Measurements from ENCODE around the gene COPS9. TPM values are rescaled to one million over a fixed set of nuclear protein-coding genes. Genes with fewer than 3 reads are reported as not detected.

COPS9 gene
- total RNA-seq, 2 experiments from 2014 or later: 120 to 129 TPM

DNA sequence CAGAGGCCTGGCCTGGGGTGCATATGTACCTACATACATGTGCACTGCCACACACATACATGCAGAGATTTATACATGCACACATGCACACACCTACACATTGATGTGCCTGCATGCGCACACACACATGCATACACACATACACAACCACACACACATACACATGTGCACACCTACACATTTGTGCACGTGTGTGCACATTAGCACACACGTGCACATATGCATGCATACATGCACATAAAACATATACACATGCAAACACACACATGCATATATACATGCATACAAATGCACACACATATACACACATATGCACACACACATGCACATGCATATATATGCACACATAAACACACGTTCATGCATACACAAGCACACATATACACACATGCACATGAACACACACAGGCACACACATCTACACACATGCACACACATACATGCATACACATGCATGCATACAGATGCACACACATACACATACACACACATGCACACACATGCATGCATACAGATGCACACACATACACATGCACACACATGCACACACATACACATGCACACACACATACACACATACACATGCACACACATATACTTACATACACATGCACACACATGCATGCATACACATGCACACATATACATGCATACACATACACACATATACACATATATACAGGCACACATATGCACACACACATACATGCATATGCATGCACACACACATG lies 27.9 kb upstream of the COPS9 start:
- Mint-ChIP-seq H3K9me3 (ENCODE audit: insufficient read depth) (no peaks in the 10 kb centered on the region), H3K4me1 (ENCODE audit: low read depth) (no peaks in the 10 kb centered on the region), H3K27ac (no peak overlapping the region), H3K36me3 (ENCODE audit: low read depth) (no peaks in the 10 kb centered on the region), H3K27me3 (ENCODE audit: low read depth) (no peaks in the 10 kb centered on the region), H3K4me3 (no peak overlapping the region)
- ChIA-PET POLR2A (interaction anchor here (0.6 kb wide), 1 partner anchor 26 kb away, joined by 3 read pairs; no protein-coding TSS in a partner anchor), CTCF (no interaction called here)
- DNase-seq (no peak), ATAC-seq (no peak)

DNA sequence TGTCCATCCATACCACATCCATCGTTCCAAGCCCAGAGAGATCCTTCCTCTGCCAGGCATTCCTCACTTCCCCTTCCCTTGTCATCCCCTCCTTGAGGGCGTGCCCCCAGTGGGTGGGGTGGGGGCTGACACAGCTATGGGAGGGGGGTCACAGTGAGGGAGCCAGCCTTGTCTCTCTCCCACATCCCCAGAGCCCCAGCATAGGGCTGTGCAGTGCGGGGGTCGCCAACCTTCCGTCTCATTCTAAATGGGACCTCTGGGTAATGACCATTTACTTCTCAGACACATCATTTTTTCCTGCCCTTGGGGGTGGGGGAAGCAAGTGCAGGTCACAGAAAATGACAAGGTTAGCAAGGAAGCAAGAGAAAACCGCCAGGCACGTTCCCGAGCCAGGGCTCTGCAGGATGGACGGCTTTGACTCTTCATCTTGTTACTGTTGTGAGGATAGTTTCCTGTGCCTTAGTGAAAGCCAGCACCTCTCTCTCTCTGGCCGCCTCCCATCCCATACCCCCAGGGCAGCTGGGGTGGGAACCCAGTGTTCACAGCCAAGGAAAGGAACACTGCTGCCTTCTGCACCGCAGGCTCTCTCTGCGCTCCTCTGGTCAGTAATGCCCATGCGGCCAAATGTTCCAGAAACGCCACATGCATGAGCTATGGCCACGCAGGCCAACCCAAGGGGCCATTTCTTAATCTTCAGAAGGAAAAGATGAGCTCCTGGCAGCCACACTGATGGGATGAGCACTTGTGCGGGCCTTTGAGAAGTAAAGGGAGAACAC lies 27.0 kb upstream of the COPS9 start:
- CTCF ChIA-PET: no interaction called here

DNA sequence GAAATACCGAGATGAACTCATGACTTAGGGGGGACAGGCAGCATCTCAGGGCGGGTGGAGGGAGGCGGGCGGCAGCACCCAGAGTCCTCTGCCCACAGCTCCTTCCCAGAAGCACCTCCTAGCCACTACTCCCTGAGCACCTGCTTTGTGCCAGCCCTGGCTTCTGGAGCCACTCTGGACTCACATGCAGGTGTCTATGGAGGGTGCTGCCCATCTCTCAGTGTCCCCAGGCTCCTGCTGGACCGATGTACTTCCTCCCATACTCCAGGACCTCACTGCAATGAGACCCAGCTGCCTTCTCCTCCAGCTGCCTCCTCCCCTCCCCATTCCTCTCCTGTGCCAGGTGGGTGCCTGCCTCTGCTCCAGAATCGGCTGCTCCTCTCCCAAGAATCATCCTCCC lies 26.4 kb upstream of the COPS9 start:
- ChIA-PET CTCF (no interaction called here), POLR2A (no interaction called here)
- Mint-ChIP-seq H3K27ac (no peak overlapping the region), H3K27me3 (ENCODE audit: low read depth) (no peaks in the 10 kb centered on the region), H3K9me3 (ENCODE audit: insufficient read depth) (no peaks in the 10 kb centered on the region), H3K4me1 (ENCODE audit: low read depth) (no peaks in the 10 kb centered on the region), H3K36me3 (ENCODE audit: low read depth) (no peaks in the 10 kb centered on the region), H3K4me3 (no peak overlapping the region)
- DNase-seq: no peak
- no peak for ATAC-seq

More for the DNA sequence above, 27.0 kb upstream of the COPS9 start:
- DNase-seq: no peak
- Mint-ChIP-seq H3K9me3 (ENCODE audit: insufficient read depth) (no peaks in the 10 kb centered on the region), H3K27me3 (ENCODE audit: low read depth) (no peaks in the 10 kb centered on the region), H3K27ac (no peak overlapping the region), H3K4me3 (no peak overlapping the region), H3K4me1 (ENCODE audit: low read depth) (no peaks in the 10 kb centered on the region), H3K36me3 (ENCODE audit: low read depth) (no peaks in the 10 kb centered on the region)
- POLR2A ChIA-PET: no interaction called here
- ATAC-seq: no peak

GRCh38 chr2:240162032-240162431 lies 25.9 kb upstream of the COPS9 start:
- DNase-seq (no peak), ATAC-seq (no peak)
- Mint-ChIP-seq H3K27ac (no peak overlapping the region), H3K4me3 (no peak overlapping the region), H3K4me1 (ENCODE audit: low read depth) (no peaks in the 10 kb centered on the region), H3K36me3 (ENCODE audit: low read depth) (no peaks in the 10 kb centered on the region), H3K27me3 (ENCODE audit: low read depth) (no peaks in the 10 kb centered on the region), H3K9me3 (ENCODE audit: insufficient read depth) (no peaks in the 10 kb centered on the region)
- ChIA-PET CTCF (no interaction called here), POLR2A (no interaction called here)

DNA sequence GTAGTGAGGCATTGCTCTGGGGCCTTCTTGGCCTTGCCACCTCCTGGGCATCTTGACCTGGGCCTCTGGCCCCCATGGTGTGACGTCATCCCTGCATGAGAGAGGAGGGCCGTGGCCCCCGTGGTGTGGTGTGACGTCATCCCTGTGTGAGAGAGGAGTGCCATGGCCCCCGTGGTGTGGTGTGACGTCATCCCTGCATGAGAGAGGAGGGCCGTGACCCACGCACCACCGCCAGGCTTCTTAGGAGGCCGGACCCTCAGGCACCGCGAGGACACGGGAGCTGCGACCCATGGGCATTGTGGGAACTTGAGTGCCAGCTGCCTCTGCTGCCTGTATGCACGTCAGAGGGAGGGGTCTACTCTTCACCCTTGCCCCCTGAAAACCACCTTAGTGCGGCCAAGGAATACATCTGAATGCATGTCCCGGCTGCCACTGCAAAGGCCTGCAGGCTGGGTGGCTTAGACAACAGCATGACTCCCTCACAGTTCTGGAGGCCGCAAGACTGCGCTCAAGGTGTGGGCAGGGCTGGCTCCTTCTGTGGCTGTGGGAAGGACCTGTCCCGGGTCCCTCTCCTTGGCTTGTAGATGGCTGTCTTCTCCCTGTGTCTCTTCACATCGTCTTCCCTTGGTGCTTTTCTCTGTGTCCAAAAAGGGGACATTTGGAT lies 25.1 kb upstream of the COPS9 start:
- no peaks in the 10 kb centered on the region for H3K36me3 Mint-ChIP-seq (ENCODE audit: low read depth)
- no peaks in the 10 kb centered on the region for H3K27me3 Mint-ChIP-seq (ENCODE audit: low read depth)
- no peaks in the 10 kb centered on the region for H3K4me1 Mint-ChIP-seq (ENCODE audit: low read depth)
- POLR2A ChIA-PET: no interaction called here
- ATAC-seq: no peak
- no peak for DNase-seq
- CTCF ChIA-PET: no interaction called here
- no peak overlapping the region for H3K27ac Mint-ChIP-seq
- no peak overlapping the region for H3K4me3 Mint-ChIP-seq
- H3K9me3 Mint-ChIP-seq (ENCODE audit: insufficient read depth): no peaks in the 10 kb centered on the region

DNA sequence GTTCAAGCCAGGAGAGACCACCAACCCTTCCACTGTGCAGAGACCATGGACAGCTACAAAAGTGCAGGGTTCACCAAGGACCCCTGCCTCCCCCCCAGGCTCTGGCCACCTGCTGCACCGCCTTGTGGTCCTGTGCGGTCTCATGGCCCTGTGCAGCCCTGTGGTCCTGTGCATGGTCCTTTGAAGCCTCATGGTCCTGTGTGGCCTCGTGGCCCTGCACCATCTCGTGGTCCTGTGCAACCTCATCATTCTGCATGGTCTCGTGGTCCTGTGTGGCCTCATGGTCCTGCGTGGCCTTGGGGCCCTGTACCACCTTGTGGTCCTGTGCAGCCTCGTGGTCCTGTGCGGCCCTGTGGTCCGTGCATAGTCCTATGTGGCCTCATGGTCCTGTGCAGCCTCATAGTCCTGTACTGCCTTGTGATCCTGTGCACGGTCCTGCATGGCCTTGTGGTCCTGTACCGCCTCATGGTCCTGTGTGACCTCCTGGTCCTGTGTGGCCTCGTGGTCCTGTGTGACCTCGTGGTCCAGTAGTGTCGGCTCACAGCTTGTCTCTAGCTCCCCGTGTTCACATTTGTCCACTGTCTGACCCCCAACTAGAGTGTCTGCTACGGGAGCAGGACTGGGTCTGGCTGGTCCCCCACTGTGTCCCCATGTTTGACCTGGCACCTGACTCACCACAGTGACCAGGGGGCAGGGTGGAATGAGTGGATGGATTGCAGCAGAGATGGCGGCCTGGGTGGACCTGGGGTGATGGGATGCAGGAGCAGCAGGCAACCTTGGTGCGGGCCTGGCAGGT lies 24.4 kb upstream of the COPS9 start:
- Mint-ChIP-seq H3K36me3 (ENCODE audit: low read depth) (no peaks in the 10 kb centered on the region), H3K27ac (no peak overlapping the region), H3K4me3 (no peak overlapping the region), H3K27me3 (ENCODE audit: low read depth) (no peaks in the 10 kb centered on the region), H3K4me1 (ENCODE audit: low read depth) (no peaks in the 10 kb centered on the region), H3K9me3 (ENCODE audit: insufficient read depth) (no peaks in the 10 kb centered on the region)
- DNase-seq (no peak), ATAC-seq (no peak)
- POLR2A ChIA-PET: no interaction called here
- CTCF ChIA-PET: interaction anchor here (0.7 kb wide), 1 partner anchor 10 kb away, joined by 4 read pairs; no protein-coding TSS in a partner anchor

DNA sequence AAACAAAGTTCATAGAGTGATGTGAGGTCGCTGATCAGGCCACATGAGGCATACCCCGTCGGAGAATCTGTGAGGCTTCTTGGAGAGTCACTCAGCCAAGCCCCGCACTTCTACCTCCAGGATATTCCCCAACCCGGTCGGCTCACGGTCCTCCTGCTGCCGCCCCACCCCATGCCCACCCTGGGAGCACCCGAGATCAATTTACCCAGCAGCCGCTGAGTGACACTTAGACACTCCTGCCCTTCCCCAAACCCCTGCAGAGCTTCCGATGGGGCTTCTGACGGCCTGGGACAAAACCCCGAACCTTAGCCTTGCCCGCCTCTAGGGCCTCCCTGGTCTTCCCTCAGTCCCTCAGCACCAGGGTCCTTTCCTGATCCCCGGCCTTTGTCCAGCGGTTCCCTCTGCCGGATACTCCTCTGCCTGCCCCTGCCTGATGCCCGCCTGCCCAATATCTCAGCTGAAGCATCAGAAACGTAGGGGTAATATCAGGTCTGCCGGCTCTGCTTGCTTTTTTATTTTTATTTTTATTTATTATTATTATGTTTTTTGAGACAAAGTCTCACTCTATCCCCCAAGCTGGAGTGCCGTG lies 23.2 kb upstream of the COPS9 start:
- H3K4me3 Mint-ChIP-seq: no peak overlapping the region
- ATAC-seq (no peak), DNase-seq (no peak)
- no peak overlapping the region for H3K27ac Mint-ChIP-seq
- no peaks in the 10 kb centered on the region for H3K4me1 Mint-ChIP-seq (ENCODE audit: low read depth)
- ChIA-PET CTCF (interaction anchor here (0.7 kb wide), 1 partner anchor 9 kb away, joined by 4 read pairs; no protein-coding TSS in a partner anchor), POLR2A (no interaction called here)
- H3K27me3 Mint-ChIP-seq (ENCODE audit: low read depth): no peaks in the 10 kb centered on the region
- no peaks in the 10 kb centered on the region for H3K36me3 Mint-ChIP-seq (ENCODE audit: low read depth)
- H3K9me3 Mint-ChIP-seq (ENCODE audit: insufficient read depth): no peaks in the 10 kb centered on the region

DNA sequence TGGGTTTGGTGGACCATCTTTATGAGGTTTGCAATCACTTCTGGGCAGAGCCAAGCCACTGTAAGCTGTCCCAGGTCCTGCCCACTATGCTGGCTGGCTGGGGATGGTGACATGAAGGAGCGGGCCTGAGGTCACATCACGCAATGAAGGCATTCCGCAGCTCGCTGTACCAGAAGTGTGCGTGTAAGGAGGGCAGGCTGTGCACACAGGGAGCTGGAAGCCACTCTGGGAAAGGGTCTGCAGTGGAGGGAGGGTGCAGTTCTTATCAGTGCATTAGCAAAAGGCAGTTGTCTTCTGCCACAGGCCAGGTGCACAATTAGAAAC lies 21.0 kb upstream of the COPS9 start:
- Mint-ChIP-seq H3K27ac (no peak overlapping the region), H3K27me3 (ENCODE audit: low read depth) (no peaks in the 10 kb centered on the region), H3K36me3 (ENCODE audit: low read depth) (no peaks in the 10 kb centered on the region), H3K4me1 (ENCODE audit: low read depth) (no peaks in the 10 kb centered on the region), H3K9me3 (ENCODE audit: insufficient read depth) (no peaks in the 10 kb centered on the region), H3K4me3 (no peak overlapping the region)
- POLR2A ChIA-PET: no interaction called here
- CTCF ChIA-PET: interaction anchor here (0.7 kb wide), 1 partner anchor 18 kb away, joined by 3 read pairs; no protein-coding TSS in a partner anchor
- no peak for DNase-seq
- no peak for ATAC-seq

- no peaks in the 10 kb centered on the region for H3K36me3 Mint-ChIP-seq (ENCODE audit: low read depth)
- DNase-seq: no peak
- ChIA-PET CTCF (interaction anchor here (0.7 kb wide), 1 partner anchor 18 kb away, joined by 3 read pairs; no protein-coding TSS in a partner anchor), POLR2A (no interaction called here)
- no peaks in the 10 kb centered on the region for H3K9me3 Mint-ChIP-seq (ENCODE audit: insufficient read depth)
- ATAC-seq: no peak
- no peak overlapping the region for H3K27ac Mint-ChIP-seq
- H3K4me3 Mint-ChIP-seq: no peak overlapping the region
- no peaks in the 10 kb centered on the region for H3K4me1 Mint-ChIP-seq (ENCODE audit: low read depth)
- no peaks in the 10 kb centered on the region for H3K27me3 Mint-ChIP-seq (ENCODE audit: low read depth)
Observed at GRCh38 chr2:240156435-240157146, 20.5 kb upstream of the COPS9 start.

- ChIA-PET CTCF (no interaction called here), POLR2A (no interaction called here)
- no peak overlapping the region for H3K27ac Mint-ChIP-seq
- ATAC-seq (no peak), DNase-seq (no peak)
- no peaks in the 10 kb centered on the region for H3K27me3 Mint-ChIP-seq (ENCODE audit: low read depth)
- no peaks in the 10 kb centered on the region for H3K36me3 Mint-ChIP-seq (ENCODE audit: low read depth)
- no peaks in the 10 kb centered on the region for H3K4me1 Mint-ChIP-seq (ENCODE audit: low read depth)
- H3K9me3 Mint-ChIP-seq (ENCODE audit: insufficient read depth): no peaks in the 10 kb centered on the region
- no peak overlapping the region for H3K4me3 Mint-ChIP-seq
Observed at GRCh38 chr2:240155745-240156390, 19.8 kb upstream of the COPS9 start.

Measured in activated CD8-positive, alpha-beta T cell treated with anti-CD3 and anti-CD28 coated beads, Interleukin-2, amount 10 ng/mL, durations not matched to agents 7 days and 5 days (primary cell).